Neural progenitor cell (in vitro differentiated cells): Measurements from ENCODE around the gene UBE2U. TPM values are rescaled to one million over a fixed set of nuclear protein-coding genes. Genes with fewer than 3 reads are reported as not detected.

ENCODE experiments used
- DNase-seq: peaks from one replicate; pipeline ENCODE4 v3.0.0-alpha.2; 2016; ENCODE audit warnings: low spot score
- H2AFZ ChIP-seq: fragments of 200-600 bp; sonication (generic); replicated peaks from 2 replicates; pipeline ENCODE4 v1.6.1; 2016; ENCODE audit warnings: antibody characterized with exemption
- H3F3A ChIP-seq: fragments of 200-600 bp; sonication (generic); 2 replicates; pipeline ENCODE4 v1.6.1; 2016; ENCODE audit warnings: antibody characterized with exemption, low read depth
- H3K27ac ChIP-seq: fragments of 200-600 bp; sonication (generic); 2 replicates; pipeline ENCODE4 v1.5.1; 2016; ENCODE audit warnings: mild to moderate bottlenecking
- H3K27me3 ChIP-seq: fragments of 200-600 bp; sonication (generic); 2 replicates; pipeline ENCODE4 v1.6.1; 2016; ENCODE audit warnings: mild to moderate bottlenecking, moderate library complexity
- H3K36me3 ChIP-seq: fragments of 200-600 bp; sonication (generic); 2 replicates; pipeline ENCODE4 v1.5.1; 2016
- H3K4me1 ChIP-seq: fragments of 200-600 bp; sonication (generic); 2 replicates; pipeline ENCODE4 v1.6.1; 2016; ENCODE audit warnings: mixed run types
- H3K4me2 ChIP-seq: fragments of 200-600 bp; sonication (generic); 2 replicates; pipeline ENCODE4 v1.6.1; 2016
- H3K4me3 ChIP-seq: fragments of 200-600 bp; sonication (generic); 2 replicates; pipeline ENCODE4 v1.5.1; 2016
- H3K79me2 ChIP-seq: fragments of 200-600 bp; sonication (generic); 2 replicates; pipeline ENCODE4 v1.6.1; 2016; ENCODE audit warnings: low read depth
- H3K9ac ChIP-seq: fragments of 200-600 bp; sonication (generic); 2 replicates; pipeline ENCODE4 v1.6.1; 2016
- H3K9me3 ChIP-seq: fragments of 200-600 bp; sonication (generic); 2 replicates; pipeline ENCODE4 v1.5.1; 2016; ENCODE audit warnings: low read depth
- H4K20me1 ChIP-seq: fragments of 200-600 bp; sonication (generic); 2 replicates; pipeline ENCODE4 v1.6.1; 2016; ENCODE audit warnings: low read depth
- H3K27ac Mint-ChIP-seq: 3 replicates; pipeline ENCODE4 v1.8.0; 2021; ENCODE audit warnings: mixed read lengths
- H3K27me3 Mint-ChIP-seq: 2 replicates; pipeline ENCODE4 v1.8.0; 2022; ENCODE audit warnings: low read depth, mild to moderate bottlenecking, inconsistent platforms, moderate library complexity, mixed read lengths; ENCODE audit not compliant: insufficient read depth
- H3K36me3 Mint-ChIP-seq: 3 replicates; pipeline ENCODE4 v1.8.0; 2021; ENCODE audit warnings: mixed read lengths
- H3K4me1 Mint-ChIP-seq: 3 replicates; pipeline ENCODE4 v1.8.0; 2021; ENCODE audit warnings: mixed read lengths
- H3K4me3 Mint-ChIP-seq: 3 replicates; pipeline ENCODE4 v1.8.0; 2021; ENCODE audit warnings: mild to moderate bottlenecking, moderate library complexity, mixed read lengths
- H3K9me3 Mint-ChIP-seq: 3 replicates; pipeline ENCODE4 v1.8.0; 2020; ENCODE audit warnings: mixed read lengths
- CTCF ChIP-seq: fragments of 200-600 bp; sonication (generic); IDR thresholded peaks from 2 replicates; pipeline ENCODE4 v1.5.1; 2017; ENCODE audit warnings: antibody characterized with exemption, mild to moderate bottlenecking
- EZH2 ChIP-seq: fragments of 200-600 bp; sonication (generic); IDR thresholded peaks from 2 replicates; pipeline ENCODE4 v1.6.1; 2017; ENCODE audit warnings: antibody characterized with exemption, mild to moderate bottlenecking, moderate library complexity
- EZH2phosphoT487 ChIP-seq: fragments of 200-600 bp; sonication (generic); IDR thresholded peaks from 2 replicates; pipeline ENCODE4 v1.6.1; 2017; ENCODE audit warnings: antibody characterized with exemption
- total RNA-seq: library from RNA; depleted of rRNA; stranded (reverse); fragments of >200 nt; gene quantifications from 2 replicates; pipeline ENCODE4 v1.2.3, GENCODE V29; 2015; ENCODE audit warnings: low replicate concordance

Gene UBE2U
- total RNA-seq, 1 donor from 2014 or later = not detected

- H2AFZ ChIP-seq = no peak overlapping the region
- no peak for DNase-seq
- no peaks in the 10 kb centered on the region for H3K79me2 ChIP-seq
- Mint-ChIP-seq H3K9me3 (peaks cover 8% of the 10 kb centered on the region), H3K27me3 (no peaks in the 10 kb centered on the region), H3K4me3 (no peak overlapping the region), H3K36me3 (no peaks in the 10 kb centered on the region), H3K27ac (no peak overlapping the region), H3K4me1 (peaks cover 10% of the 10 kb centered on the region)
- H3K9me3 ChIP-seq = no peaks in the 10 kb centered on the region
- H3K4me3 ChIP-seq = no peak overlapping the region
- H3K4me2 ChIP-seq = no peak overlapping the region
- no peaks in the 10 kb centered on the region for H4K20me1 ChIP-seq
- no peaks in the 10 kb centered on the region for H3K27me3 ChIP-seq
- no peaks in the 10 kb centered on the region for H3F3A ChIP-seq
- no peaks in the 10 kb centered on the region for H3K36me3 ChIP-seq
- TF ChIP-seq EZH2phosphoT487 (no peak), EZH2 (no peak), CTCF (no peak)
- H3K27ac ChIP-seq = no peak overlapping the region
- H3K4me1 ChIP-seq = peaks cover 6% of the 10 kb centered on the region
- H3K9ac ChIP-seq = no peak overlapping the region
Measured at GRCh38 chr1:64197076-64197475, 6.3 kb upstream of the UBE2U start.

GRCh38 chr1:64199154-64199553 is 4.3 kb upstream of the UBE2U start:
- peaks cover 7% of the 10 kb centered on the region for H3K9me3 Mint-ChIP-seq
- Histone ChIP-seq H3K36me3 (no peaks in the 10 kb centered on the region), H2AFZ (no peak overlapping the region), H4K20me1 (no peaks in the 10 kb centered on the region), H3K4me2 (no peak overlapping the region), H3K9ac (no peak overlapping the region), H3F3A (no peaks in the 10 kb centered on the region), H3K27ac (no peak overlapping the region), H3K79me2 (no peaks in the 10 kb centered on the region), H3K4me3 (no peak overlapping the region), H3K9me3 (no peaks in the 10 kb centered on the region), H3K27me3 (no peaks in the 10 kb centered on the region), H3K4me1 (peaks cover 6% of the 10 kb centered on the region)
- peaks cover 2% of the 10 kb centered on the region for H3K27me3 Mint-ChIP-seq
- no peak overlapping the region for H3K27ac Mint-ChIP-seq
- DNase-seq = no peak
- no peak for TF ChIP-seq EZH2phosphoT487
- no peak for TF ChIP-seq EZH2
- no peak for TF ChIP-seq CTCF
- H3K36me3 Mint-ChIP-seq = peaks cover 3% of the 10 kb centered on the region
- H3K4me3 Mint-ChIP-seq = no peak overlapping the region
- H3K4me1 Mint-ChIP-seq = peaks cover 14% of the 10 kb centered on the region

- no peak overlapping the region for H3K4me2 ChIP-seq
- no peak for TF ChIP-seq CTCF
- TF ChIP-seq EZH2 = no peak
- TF ChIP-seq EZH2phosphoT487 = no peak
- peaks cover 10% of the 10 kb centered on the region for H3K4me1 Mint-ChIP-seq
- H3K27me3 ChIP-seq = no peaks in the 10 kb centered on the region
- no peaks in the 10 kb centered on the region for H3K79me2 ChIP-seq
- DNase-seq = no peak
- peaks cover 7% of the 10 kb centered on the region for H3K9me3 Mint-ChIP-seq
- H3K9me3 ChIP-seq = no peaks in the 10 kb centered on the region
- no peaks in the 10 kb centered on the region for H4K20me1 ChIP-seq
- no peak overlapping the region for H2AFZ ChIP-seq
- H3K9ac ChIP-seq = no peak overlapping the region
- no peak overlapping the region for H3K27ac Mint-ChIP-seq
- H3K27ac ChIP-seq = no peak overlapping the region
- H3K4me1 ChIP-seq = no peaks in the 10 kb centered on the region
- H3K4me3 Mint-ChIP-seq = no peak overlapping the region
- no peaks in the 10 kb centered on the region for H3F3A ChIP-seq
- H3K36me3 Mint-ChIP-seq = peaks cover 3% of the 10 kb centered on the region
- H3K4me3 ChIP-seq = no peak overlapping the region
- peaks cover 2% of the 10 kb centered on the region for H3K27me3 Mint-ChIP-seq
- no peaks in the 10 kb centered on the region for H3K36me3 ChIP-seq
Measured at GRCh38 chr1:64200064-64200463, 3.4 kb upstream of the UBE2U start.

- Histone ChIP-seq H3K4me1 (no peaks in the 10 kb centered on the region), H3F3A (no peaks in the 10 kb centered on the region), H3K4me2 (no peak overlapping the region), H2AFZ (no peak overlapping the region), H3K27me3 (no peaks in the 10 kb centered on the region), H3K4me3 (no peak overlapping the region), H3K9ac (no peak overlapping the region), H3K27ac (no peak overlapping the region), H3K9me3 (no peaks in the 10 kb centered on the region), H3K36me3 (no peaks in the 10 kb centered on the region), H3K79me2 (no peaks in the 10 kb centered on the region), H4K20me1 (no peaks in the 10 kb centered on the region)
- Mint-ChIP-seq H3K9me3 (no peaks in the 10 kb centered on the region), H3K27me3 (no peaks in the 10 kb centered on the region), H3K36me3 (no peaks in the 10 kb centered on the region), H3K27ac (no peak overlapping the region), H3K4me1 (no peaks in the 10 kb centered on the region), H3K4me3 (no peak overlapping the region)
- TF ChIP-seq EZH2 (no peak), EZH2phosphoT487 (no peak), CTCF (no peak)
- DNase-seq = no peak
Measured at GRCh38 chr1:64209221-64209620, 5.8 kb downstream of the UBE2U start.
